ENCODE data around the gene PSIP1.

- TF ChIP-seq CTCF (IDR thresholded peaks at IDR 0.05; ENCODE audit: borderline replicate concordance, extremely low read depth, low read length, poor library complexity, severe bottlenecking) (no peak), EZH2 (IDR thresholded peaks at IDR 0.05; ENCODE audit: borderline replicate concordance, low read depth, low read length, severe bottlenecking) (no peak)
These were observed 71.9 kb downstream of the PSIP1 start for GRCh38 chr9:15438891-15439290.
